Measurements from ENCODE around the gene NEIL1. TPM values are rescaled to one million over a fixed set of nuclear protein-coding genes. Genes with fewer than 3 reads are reported as not detected.

NEIL1 gene
- total and polyA plus RNA-seq, 12 donors = 4.1 to 41.6 (median 8.1) TPM

GRCh38 chr15:75356517-75356916 is 9.7 kb downstream of the NEIL1 start:
- no peaks in the 10 kb centered on the region for H3K4me1 ChIP-seq
- ATAC-seq (peak in 1 of 8 donors; percentile 3), DNase-seq (no peak)
- H3K9me3 ChIP-seq = no peaks in the 10 kb centered on the region
- TF ChIP-seq, protein P1, sequence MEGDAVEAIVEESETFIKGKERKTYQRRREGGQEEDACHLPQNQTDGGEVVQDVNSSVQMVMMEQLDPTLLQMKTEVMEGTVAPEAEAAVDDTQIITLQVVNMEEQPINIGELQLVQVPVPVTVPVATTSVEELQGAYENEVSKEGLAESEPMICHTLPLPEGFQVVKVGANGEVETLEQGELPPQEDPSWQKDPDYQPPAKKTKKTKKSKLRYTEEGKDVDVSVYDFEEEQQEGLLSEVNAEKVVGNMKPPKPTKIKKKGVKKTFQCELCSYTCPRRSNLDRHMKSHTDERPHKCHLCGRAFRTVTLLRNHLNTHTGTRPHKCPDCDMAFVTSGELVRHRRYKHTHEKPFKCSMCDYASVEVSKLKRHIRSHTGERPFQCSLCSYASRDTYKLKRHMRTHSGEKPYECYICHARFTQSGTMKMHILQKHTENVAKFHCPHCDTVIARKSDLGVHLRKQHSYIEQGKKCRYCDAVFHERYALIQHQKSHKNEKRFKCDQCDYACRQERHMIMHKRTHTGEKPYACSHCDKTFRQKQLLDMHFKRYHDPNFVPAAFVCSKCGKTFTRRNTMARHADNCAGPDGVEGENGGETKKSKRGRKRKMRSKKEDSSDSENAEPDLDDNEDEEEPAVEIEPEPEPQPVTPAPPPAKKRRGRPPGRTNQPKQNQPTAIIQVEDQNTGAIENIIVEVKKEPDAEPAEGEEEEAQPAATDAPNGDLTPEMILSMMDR (IDR thresholded peaks at IDR 0.05) = no peak
- H3K4me3 ChIP-seq = no peak overlapping the region
- peaks cover 0 to 83% (median 38%) of the 10 kb centered on the region in 9 donors for H3K36me3 ChIP-seq
- intact Hi-C loops (cut with DNase I) = no loop called here
- H3K27ac ChIP-seq = no peak overlapping the region
- WGBS, 2 donors = 95 to 97% methylated on average over 20 of the region's 20 CpGs
- no peaks in the 10 kb centered on the region for H3K27me3 ChIP-seq

- Histone ChIP-seq H3K36me3 (peaks cover 0 to 99% (median 54%) of the 10 kb centered on the region in 9 donors), H3K27ac (no peak overlapping the region), H3K27me3 (no peaks in the 10 kb centered on the region), H3K9me3 (no peaks in the 10 kb centered on the region), H3K4me3 (no peak overlapping the region), H3K4me1 (no peaks in the 10 kb centered on the region)
- ATAC-seq (no peak), DNase-seq (no peak)
- 94 to 95% methylated on average over 17 of the region's 17 CpGs for WGBS, 2 donors
- TF ChIP-seq, protein P1 (IDR thresholded peaks at IDR 0.05) = no peak
- intact Hi-C loops (cut with DNase I) = no loop called here
These were observed 11.3 kb downstream of the NEIL1 start for GRCh38 chr15:75357976-75358673.

- no peak overlapping the region for H3K4me3 ChIP-seq
- ATAC-seq (no peak), DNase-seq (no peak)
- H3K9me3 ChIP-seq = no peaks in the 10 kb centered on the region
- TF ChIP-seq, protein P1 (IDR thresholded peaks at IDR 0.05) = no peak
- WGBS, 2 donors = 92 to 98% methylated on average over 10 of the region's 10 CpGs
- intact Hi-C loops (cut with DNase I) = no loop called here
- no peaks in the 10 kb centered on the region for H3K4me1 ChIP-seq
- H3K27ac ChIP-seq = no peak overlapping the region
- peaks cover 0 to 100% (median 60%) of the 10 kb centered on the region in 9 donors for H3K36me3 ChIP-seq
- H3K27me3 ChIP-seq = no peaks in the 10 kb centered on the region
These were observed 12.1 kb downstream of the NEIL1 start for GRCh38 chr15:75358771-75359536.

GRCh38 chr15:75359537-75360250 is 12.9 kb downstream of the NEIL1 start:
- WGBS, 2 donors = 92 to 93% methylated on average over 15 of the region's 15 CpGs

More at GRCh38 chr15:75359537-75360250, 12.9 kb downstream of the NEIL1 start:
- intact Hi-C loops (cut with DNase I) = loop anchor here in 1 of 10 donors (10.0 kb wide), 1 partner anchor 265 kb away; the partner anchor contains the start of gene SNUPN
- Histone ChIP-seq H3K36me3 (peaks cover 0 to 100% (median 67%) of the 10 kb centered on the region in 9 donors), H3K9me3 (no peaks in the 10 kb centered on the region), H3K4me1 (no peaks in the 10 kb centered on the region), H3K4me3 (no peak overlapping the region), H3K27ac (no peak overlapping the region), H3K27me3 (no peaks in the 10 kb centered on the region)
- DNase-seq = no peak
- ATAC-seq = no peak
- TF ChIP-seq, protein P1 (IDR thresholded peaks at IDR 0.05) = no peak

All from heart right ventricle (tissue), 16 donors.